Nucleus accumbens (tissue), 56 donors: ENCODE results near the gene DCC.
A peak's percentile ranks its signal among the peaks of the same experiment; 100 is the strongest.

Experiments
- DNase-seq, 56 donors: peaks; one replicate each; lab custom pipeline; 2025; lab: John Stamatoyannopoulos, UW

The DCC gene

DNA sequence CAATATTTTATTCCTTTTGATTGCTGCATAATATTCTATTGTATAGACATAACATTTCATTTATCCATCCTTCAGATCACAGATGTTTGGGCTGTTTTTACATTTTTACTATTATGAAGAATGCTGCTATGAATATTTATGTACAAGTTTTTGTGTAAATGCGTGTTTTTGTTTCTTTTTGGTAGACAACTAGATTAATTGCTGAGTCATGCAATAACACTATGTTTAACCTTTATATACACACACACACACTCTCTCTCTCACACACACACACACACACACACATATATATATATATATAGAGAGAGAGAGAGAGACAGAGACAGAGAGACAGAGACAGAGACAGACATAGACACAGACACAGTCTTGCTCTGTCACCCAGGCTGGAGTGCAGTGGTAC, 926.9 kb downstream of the DCC start:
- no peak for DNase-seq

GRCh38 chr18:53268455-53268854, 928.5 kb downstream of the DCC start:
- no peak for DNase-seq

- no peak for DNase-seq
These were observed 941.4 kb downstream of the DCC start for GRCh38 chr18:53281406-53281805.

DNA sequence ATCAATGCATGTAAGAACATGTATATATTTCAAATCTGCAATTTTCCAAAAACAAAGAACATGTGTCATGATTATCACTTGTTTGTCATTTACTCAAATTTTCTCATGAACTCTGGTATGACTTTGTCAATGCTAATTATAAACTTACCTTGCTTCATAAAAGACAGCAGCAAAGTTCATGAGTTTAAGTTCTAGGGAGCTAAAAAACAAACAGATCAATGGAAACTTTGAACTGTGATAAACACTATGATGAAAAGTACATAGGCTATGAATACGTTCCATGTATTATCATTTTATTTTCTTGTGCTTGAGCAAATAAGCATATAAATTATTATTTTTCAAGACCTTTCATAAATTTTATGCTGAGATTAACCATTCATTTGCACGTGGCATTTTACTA, 943.7 kb downstream of the DCC start:
- DNase-seq: no peak

- DNase-seq: no peak
These were observed 965.5 kb downstream of the DCC start for GRCh38 chr18:53305461-53305860.

- no peak for DNase-seq
These were observed 979.6 kb downstream of the DCC start for GRCh38 chr18:53319628-53320027.

DNA sequence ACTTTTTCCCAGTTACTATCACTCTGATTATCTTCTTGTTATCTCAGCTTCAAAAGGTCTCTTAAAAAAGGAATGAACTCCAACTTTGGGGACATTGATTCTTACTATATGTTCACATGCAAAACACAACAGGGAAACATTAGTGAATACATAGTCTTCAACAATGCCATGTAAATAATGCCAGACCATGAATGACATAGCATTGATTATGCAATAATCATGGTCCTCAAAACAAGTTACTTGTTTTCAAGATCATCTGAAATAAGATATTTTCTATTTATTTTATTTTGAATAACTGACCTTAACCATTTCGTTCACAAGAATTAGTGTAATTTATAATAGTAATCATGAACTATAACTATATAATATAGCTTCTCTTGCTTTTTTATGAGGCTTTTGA, 982.2 kb downstream of the DCC start:
- DNase-seq: no peak

DNA sequence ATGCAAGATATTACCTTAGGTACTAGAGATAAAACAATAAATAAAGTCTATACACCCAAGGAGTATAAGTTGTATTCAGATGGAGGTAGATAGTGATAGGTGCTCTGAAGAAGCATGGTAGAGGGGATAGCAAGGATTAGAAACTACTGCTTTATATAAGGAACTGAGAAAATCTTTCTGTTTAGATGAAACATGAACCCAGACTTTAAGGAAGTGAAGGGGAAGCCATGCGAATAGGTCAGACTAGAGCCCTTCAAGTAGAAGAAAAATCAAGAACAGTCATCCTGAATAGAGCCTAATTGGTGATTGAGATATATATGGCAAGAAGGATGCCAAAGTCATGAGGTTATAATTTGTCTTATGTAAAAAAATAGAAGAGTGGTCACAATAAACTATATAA, 984.4 kb downstream of the DCC start:
- DNase-seq: no peak

DNA sequence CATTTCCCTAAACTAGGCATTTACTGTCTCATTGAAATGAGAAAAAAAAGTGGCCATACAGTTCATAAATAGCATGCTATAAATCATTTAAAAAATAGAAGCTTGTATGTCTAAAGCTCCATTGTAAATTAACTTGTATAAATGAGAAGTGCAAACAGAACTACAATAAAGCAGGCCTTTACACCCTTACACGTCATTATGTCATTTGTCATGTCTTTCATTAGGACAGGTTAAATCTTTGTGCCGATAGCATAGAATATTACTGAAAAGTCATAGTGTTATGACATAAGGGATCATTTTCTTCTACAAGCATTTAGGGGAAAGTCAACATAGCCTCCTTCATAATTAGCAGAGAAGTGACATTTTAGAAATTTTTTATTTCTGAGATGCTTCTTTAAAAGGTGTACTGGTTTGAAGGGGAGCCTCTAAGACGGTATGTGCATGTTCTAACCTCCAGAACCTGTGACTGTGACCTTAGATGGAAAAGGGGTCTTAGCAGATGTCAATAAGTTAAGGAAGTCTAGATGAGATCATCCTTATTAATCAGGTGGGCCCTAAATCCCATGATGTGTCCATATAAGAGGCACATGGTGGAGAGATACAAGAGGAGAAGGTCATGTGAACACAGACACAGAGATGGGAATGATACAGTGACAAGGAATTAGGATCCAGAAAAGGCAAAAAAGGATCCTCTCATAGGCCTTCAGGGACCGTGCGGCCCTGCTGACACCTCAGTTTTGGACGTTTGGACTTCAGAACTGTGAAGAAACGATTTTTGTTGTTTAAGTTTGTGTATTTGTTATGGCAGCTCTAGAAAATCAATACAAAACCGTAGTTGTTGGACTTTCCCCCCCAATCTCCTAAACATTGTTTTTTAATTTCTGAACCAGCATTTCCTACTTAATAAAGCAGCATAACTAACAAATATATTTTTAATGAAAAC, 1020.8 kb downstream of the DCC start:
- DNase-seq: no peak

DNA sequence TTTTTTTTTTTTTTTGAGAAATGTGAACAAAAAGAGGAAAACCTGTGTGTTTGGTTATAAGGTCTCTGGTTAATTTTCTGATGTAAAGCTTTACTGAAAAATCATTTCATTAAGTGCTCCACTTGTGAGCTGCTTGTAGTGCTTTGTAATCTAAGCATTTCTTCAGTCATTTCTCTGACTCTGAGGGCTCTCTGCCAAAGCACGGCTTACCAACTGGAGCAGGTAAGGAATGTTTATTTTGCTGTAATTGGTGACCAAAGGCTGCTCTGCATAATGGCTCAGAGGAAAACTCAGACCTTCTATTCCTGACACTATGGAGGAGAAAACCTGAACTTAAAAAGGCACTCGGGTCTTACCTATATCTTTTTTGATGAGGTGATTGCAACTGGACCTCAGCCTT, 1035.6 kb downstream of the DCC start:
- no peak for DNase-seq

DNA sequence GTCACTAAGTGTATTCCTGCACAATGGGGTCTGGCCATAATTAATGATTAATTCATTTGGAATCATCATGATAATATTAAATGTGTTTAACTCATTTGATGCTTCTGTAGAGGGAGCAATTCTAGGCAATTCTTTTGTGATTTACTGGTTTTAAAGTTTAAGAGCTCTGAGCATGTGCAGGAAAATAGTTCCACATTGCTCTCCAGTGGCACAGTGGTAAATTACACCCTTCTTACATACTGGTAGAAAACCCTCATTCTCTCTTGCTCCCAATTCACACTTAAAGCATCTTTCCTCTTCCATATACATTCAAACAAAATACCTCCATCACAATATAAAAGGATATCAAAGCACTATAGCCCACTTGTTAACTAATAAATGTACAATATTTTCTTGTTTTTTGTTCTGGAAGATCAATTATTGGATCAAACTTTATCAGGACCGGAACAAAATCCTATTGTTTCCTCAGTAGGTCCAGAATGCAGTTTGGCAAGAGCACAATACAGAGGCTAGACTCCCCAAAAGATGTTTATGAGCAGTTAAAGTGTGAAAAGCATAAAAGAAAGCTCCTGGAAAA, 1040.2 kb downstream of the DCC start:
- peak in 8 of 56 donors; percentile 0 to 38 (median 6) for DNase-seq

- DNase-seq: no peak
These were observed 1042.9 kb downstream of the DCC start for GRCh38 chr18:53382870-53383269.

GRCh38 chr18:53385889-53386288, 1045.9 kb downstream of the DCC start:
- no peak for DNase-seq

- no peak for DNase-seq
These were observed 1047.6 kb downstream of the DCC start for GRCh38 chr18:53387581-53387980.

- DNase-seq: no peak
These were observed 1062.7 kb downstream of the DCC start for GRCh38 chr18:53402670-53403069.

DNA sequence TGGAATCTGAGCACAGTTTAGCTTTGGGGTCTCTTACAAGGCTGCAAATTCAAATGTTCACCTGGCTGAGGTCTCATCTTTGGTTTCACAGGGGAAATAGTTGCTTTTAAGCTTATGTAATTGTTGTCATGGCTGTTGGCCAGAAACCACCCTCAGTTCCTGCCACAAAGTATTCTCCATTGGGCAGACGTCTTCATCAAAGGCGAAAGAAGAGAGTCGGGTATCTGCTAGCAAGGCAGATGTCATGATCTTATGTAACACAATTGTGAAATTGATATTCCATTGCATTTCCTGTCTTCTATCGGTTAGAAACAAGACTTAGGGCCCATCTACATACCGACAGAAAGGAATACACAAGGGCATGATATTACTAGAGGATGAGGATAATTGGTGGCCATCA, 1068.3 kb downstream of the DCC start:
- DNase-seq: no peak

GRCh38 chr18:53411511-53411910, 1071.5 kb downstream of the DCC start:
- DNase-seq: peak in 3 of 56 donors; percentile 0 to 10 (median 3)

DNA sequence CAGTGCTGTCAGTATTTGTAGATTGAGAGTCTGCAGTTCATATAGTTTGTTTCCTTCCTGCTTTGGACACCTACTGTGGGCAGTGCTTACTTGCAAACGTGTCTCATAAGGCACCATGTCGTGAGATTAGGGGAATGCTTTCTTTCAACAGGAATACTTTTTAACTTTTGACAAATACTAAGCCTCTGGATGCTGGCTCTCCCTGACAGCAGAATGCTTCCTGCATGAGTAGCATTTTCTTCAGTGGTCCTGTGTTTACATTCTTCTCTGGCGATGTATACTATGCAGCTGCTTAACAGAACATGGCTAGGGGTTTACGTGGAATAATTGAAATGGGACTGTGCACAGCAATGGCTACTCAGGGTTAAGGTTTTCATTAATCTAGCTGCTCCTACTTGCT, 1077.0 kb downstream of the DCC start:
- DNase-seq: no peak

DNA sequence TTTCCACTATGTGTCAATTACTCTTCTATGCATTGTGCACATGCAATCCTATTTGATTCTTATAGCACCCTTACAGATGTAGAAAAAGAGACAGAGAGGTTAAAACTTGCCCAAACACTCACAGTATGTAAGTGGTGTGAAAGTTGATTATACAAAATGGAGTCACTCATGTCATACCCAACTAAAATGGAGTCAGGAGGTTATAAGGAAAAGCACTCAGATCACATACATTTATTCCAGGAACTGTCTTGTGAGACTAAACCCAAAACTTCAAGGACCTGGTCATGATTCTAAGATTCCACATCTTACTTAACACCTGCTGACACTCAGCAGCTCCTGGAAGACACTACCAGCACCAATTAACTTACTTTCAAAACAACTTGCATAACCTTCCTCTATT, 1081.9 kb downstream of the DCC start:
- no peak for DNase-seq

DNA sequence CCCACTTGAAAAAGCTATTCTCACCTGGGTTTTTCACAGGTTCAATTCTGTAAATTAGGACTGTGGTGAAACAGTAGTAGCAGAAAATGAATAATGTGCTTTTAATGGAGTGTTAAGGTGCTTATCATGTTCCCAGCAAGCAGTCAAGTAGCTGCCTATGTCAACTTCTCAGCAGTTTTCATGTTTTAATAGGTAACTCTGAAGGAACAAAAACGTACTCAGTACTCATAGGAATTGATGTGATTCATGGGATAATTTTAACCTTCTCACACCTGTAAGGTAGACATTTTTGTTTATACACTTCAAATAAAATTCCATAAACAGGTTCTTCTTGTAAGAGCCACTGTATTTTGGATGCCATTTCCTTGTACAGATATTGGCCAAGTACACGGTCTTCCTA, 1082.9 kb downstream of the DCC start:
- DNase-seq: no peak

DNA sequence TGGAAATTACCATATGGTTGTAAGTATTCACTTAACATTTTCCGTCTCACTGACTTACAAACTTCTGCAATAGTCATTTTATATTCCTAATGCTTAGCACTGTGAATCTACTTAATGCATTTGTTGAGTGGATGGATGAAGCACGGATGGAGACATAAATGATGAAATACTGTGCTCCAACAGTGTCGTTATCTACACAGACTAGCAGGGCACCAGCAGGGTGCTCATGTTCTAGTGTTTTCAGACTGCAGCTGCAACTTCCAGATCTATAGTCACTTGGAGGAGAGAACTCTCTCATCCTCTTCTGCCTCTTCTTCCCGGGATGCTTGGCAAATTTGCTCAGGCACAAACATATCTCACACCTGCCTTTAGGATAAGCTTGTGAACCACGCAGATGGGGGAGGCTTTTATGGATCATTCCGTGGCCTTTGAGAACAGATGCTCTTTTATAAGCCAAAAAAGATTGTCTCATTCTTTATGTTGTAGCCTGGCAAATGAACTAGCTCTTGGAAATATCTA, 1086.7 kb downstream of the DCC start:
- DNase-seq: no peak
